ENCODE results near the gene ABR. TPM values are rescaled to one million over a fixed set of nuclear protein-coding genes. Genes with fewer than 3 reads are reported as not detected.

Gene ABR
- total and polyA plus RNA-seq, 8 donors = 59.0 to 187 (median 80.5) TPM

DNA sequence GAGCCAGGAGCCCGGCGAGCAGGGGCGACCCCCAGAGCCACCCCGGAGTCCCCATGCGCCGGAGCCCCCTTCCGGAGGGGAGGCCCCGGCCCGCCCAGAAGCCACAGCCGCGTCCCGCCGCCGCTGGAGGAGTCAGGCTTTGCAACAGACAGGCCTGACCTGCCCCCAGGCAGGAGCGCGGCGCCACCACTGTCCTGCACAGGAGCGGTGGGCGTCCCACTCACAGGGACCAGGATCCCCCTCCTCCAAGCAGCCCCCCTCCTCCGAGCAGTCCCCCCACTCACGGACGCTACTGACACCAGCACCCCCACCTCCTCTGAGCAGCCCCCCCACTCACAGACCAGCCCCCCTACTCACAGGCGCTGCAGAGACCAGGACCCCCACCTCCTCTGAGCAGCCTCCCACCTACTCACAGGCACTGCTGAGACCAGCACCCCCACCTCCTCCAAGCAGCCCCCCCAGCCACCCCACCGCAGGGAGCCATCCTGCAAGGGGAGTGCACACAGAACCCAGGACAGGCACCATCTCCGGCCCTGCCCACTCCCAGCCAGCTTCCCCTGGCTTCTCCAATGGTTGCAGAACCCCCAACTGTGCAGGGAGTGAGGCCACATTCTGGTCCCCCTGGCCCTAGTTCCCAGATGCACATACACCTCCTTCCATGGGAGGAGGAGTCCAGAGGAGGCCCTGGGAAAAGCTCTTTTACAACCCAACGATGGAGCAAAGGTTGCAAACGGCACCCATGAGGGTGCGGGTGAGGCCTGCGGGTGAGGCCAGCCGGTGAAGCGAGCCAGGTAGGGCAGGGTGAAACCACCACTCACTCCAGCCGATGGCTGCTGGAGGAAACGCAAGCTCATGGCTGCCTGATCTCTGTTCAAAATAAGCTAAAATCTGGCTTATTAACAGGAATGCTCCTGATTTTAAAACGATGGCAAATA is 69.9 kb downstream of the ABR start:
- intact Hi-C loops (cut with DNase I) = no loop called here
- Histone ChIP-seq H3K27me3 (no peaks in the 10 kb centered on the region), H3K27ac (peak overlapping the region; percentile 89 to 97), H3K4me1 (peaks cover 34 to 73% of the 10 kb centered on the region in 2 donors), H3K9me3 (no peaks in the 10 kb centered on the region), H3K4me3 (peak overlapping the region; percentile 66 to 82), H3K36me3 (peaks cover 0 to 7% of the 10 kb centered on the region in 2 donors)
- DNase-seq = peak in 1 of 4 donors; percentile 75
- peak; percentile 3 for ATAC-seq
- TF ChIP-seq, protein P1, sequence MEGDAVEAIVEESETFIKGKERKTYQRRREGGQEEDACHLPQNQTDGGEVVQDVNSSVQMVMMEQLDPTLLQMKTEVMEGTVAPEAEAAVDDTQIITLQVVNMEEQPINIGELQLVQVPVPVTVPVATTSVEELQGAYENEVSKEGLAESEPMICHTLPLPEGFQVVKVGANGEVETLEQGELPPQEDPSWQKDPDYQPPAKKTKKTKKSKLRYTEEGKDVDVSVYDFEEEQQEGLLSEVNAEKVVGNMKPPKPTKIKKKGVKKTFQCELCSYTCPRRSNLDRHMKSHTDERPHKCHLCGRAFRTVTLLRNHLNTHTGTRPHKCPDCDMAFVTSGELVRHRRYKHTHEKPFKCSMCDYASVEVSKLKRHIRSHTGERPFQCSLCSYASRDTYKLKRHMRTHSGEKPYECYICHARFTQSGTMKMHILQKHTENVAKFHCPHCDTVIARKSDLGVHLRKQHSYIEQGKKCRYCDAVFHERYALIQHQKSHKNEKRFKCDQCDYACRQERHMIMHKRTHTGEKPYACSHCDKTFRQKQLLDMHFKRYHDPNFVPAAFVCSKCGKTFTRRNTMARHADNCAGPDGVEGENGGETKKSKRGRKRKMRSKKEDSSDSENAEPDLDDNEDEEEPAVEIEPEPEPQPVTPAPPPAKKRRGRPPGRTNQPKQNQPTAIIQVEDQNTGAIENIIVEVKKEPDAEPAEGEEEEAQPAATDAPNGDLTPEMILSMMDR (IDR thresholded peaks at IDR 0.05) = no peak

DNA sequence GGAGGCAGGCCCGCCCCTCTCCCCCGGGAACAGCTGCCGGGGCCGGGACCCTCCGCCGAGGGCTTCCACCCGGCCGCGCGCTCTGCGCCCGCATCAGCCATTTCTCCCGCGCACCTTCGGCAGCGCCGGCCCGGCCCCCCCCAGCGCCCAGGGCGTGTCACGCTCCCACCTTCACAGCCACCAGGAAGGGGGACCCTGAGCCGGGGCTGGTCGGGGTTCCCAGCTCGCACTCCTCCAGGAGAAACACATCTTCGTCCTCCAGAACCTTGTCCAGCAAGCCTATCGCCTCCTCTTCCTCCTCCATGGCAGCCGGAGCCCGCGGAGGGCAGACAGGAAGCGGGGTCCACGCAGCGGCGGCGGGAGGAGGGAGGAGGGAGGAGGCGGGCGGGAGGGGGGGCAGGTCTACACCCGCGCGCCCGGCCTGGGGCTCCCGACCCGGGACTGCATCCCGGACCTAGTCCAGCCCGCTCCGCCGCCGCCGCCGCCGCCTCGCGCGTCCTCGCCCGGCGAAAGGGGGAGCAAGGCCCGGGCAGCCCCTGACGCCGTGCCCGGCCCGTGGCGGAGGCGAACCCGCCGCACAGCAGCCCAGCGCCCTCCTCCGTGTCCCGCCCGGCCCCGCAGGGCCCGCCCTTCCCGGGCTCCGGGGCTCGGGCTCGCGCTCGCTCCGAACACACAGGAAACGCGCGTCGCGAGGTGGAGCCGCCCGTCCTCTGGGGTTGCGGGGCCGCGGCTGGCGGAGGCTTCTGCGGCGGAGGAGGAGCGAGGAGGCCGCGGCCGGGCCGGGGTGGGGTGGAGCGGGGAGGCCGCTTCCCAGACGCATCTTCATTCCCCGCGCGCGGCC is 70.8 kb downstream of the ABR start:
- Histone ChIP-seq H3K4me1 (peaks cover 30 to 73% of the 10 kb centered on the region in 2 donors), H3K4me3 (peak overlapping the region; percentile 66 to 82), H3K27ac (peak overlapping the region; percentile 89 to 97), H3K36me3 (peaks cover 0 to 13% of the 10 kb centered on the region in 2 donors), H3K9me3 (no peaks in the 10 kb centered on the region), H3K27me3 (no peaks in the 10 kb centered on the region)
- peak; percentile 28 for ATAC-seq
- DNase-seq = peak in 3 of 4 donors; percentile 42 to 93 (median 71)
- TF ChIP-seq, protein P1 (IDR thresholded peaks at IDR 0.05) = no peak
- intact Hi-C loops (cut with DNase I) = no loop called here

DNA sequence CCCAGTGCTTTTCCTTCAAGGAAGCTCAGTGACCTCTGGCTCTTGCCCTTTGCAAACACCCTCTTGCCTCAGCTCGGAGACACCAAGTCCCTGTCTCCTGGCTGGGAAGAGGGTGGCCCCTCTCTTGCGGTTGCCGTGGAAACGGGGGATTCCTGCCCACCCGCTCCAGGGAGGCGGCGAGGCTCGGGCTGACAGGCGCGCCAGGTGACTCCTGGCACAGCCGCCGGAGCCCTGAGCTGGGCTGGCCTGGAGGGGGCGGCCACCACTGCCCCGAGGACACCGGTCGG is 71.4 kb downstream of the ABR start:
- DNase-seq (no peak), ATAC-seq (peak; percentile 13)

DNA sequence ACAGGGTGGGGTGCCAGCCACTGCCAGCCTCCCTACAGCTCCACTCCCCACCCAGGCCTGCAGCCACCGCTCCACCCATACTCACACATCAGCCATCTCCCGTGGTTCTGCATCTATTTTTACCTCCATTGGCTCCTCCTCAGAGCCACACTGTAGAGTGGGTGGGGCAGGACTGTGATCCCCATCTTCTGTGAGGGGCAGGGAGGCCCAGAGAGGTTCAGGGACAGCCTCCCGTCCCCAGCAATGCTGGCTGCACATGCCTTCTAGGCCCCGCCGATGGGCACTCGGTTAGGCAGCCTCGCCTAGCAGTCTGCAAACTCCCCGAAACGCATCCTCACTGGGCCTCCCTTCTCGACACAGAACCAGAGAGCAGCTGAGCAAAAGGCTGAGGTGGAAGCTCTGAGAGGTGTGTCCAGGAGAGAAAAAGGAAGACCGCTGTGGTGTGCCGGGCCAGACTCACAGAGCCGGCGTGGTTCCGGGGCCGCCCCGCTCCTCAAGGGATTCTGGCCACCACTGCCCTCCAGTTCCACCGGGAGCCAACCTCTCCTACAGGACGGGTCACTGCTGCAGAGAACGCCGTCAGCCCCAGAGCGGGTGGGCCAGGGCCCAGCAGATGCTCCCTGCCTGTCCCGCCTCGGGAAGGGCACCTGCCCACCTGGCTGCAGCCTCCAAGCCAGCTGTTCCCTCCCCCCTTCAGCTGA is 71.9 kb downstream of the ABR start:
- peak overlapping the region; percentile 89 to 97 for H3K27ac ChIP-seq
- H3K4me3 ChIP-seq = peak overlapping the region; percentile 66 to 82
- no peaks in the 10 kb centered on the region for H3K9me3 ChIP-seq
- ATAC-seq (peak; percentile 2), DNase-seq (peak in 1 of 4 donors; percentile 77)
- TF ChIP-seq, protein P1 (IDR thresholded peaks at IDR 0.05) = no peak
- H3K27me3 ChIP-seq = no peaks in the 10 kb centered on the region
- peaks cover 0 to 21% of the 10 kb centered on the region in 2 donors for H3K36me3 ChIP-seq
- intact Hi-C loops (cut with DNase I) = no loop called here
- peaks cover 30 to 74% of the 10 kb centered on the region in 2 donors for H3K4me1 ChIP-seq

More for the DNA sequence above, 71.4 kb downstream of the ABR start:
- Histone ChIP-seq H3K4me3 (peak overlapping the region; percentile 66 to 82), H3K9me3 (no peaks in the 10 kb centered on the region), H3K4me1 (peaks cover 30 to 74% of the 10 kb centered on the region in 2 donors), H3K36me3 (peaks cover 0 to 17% of the 10 kb centered on the region in 2 donors), H3K27ac (peak overlapping the region; percentile 89 to 97), H3K27me3 (no peaks in the 10 kb centered on the region)
- TF ChIP-seq, protein P1 (IDR thresholded peaks at IDR 0.05) = no peak
- intact Hi-C loops (cut with DNase I) = no loop called here
